ENCODE results near the gene ANGPTL2.
A peak's percentile ranks its signal among the peaks of the same experiment; 100 is the strongest.

ANGPTL2 gene

DNA sequence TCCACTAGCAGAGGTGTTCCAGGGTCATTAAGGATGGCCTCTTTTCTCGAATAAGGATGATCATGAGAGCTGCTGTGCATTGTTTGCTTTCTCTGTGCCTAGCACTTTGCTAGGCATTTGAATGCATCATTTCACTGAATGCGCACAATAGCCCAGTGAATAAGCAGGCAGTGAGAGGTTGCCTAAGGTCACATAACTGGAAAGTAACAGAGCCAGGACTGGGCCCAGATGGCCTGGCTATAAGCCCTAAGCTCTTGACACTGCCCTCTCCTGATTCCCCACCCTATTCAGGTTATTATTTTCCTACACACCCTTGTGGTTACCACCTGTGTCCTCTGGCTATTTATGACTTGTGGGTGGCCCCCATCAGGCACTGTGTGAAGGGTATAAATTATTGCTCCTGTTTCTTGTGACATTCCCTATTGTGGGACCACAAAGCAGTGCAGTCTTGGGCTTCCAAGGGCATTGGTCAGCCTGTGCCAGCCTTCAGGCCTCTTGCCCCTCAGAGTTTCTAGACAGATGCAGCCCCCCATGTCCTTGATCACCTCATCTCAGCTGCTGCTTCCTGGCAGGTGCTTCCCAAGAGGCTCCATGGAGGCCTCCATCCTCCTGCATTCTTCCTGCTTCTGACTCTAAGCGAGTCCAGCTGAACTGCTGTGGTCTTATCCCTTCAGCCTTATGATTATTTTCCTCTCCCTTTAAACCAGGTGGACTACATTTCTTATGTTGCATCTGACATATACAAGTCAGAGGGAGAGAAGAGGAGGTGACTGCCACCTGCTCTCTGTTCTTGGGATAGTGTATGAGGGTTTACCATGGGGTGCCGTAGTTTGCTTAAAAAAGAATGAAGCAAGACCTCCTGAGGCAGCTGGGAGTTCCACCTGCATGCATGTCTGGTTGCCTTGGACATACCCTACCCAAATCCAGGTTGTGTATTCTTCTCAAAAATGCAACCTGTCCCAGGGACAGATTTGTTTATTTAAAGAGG is 47.6 kb downstream of the ANGPTL2 start:
- DNase-seq, result no peak

DNA sequence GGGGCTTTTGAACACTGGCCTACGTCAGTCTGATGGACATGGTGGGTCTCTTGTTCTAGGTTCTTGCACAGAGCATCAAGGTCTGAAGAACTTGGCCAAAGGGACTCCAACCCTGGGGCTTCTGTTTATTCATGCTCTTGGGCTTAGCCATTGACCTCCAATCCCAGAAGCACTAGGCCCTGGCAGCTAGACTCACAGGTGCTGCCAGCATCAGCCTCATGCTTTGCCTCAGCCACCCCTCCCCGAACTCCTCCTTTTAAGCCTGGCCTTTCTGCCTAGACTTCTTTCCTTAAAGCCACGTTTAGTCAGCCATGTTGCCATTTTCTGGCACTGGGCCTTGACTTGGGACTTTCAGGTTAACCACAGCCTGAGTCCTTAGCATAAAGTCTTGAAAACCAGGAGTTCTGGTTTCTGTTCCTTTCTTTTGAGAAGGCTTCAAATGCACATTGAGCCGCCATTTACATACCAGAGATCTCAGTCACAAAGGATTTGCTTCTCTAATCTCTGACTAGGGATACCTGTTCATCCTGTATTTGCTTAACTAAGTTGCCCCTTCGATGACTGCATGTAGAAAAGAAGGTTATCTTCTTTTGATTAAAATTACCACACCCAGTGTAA is 54.7 kb downstream of the ANGPTL2 start:
- no peak for DNase-seq

DNA sequence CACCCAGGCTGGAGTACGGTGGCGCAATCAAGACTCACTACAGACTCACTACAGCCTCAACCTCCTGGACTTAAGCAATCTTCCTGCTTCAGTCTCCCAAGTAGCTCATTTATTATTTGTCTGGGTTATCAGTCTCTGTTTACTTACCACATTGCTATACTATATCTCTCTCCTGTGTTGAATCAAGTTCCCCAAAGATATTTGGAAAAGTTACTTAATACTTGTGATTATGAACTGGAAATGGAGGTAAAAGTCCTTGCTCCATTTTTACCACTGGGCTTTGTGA is 55.6 kb downstream of the ANGPTL2 start:
- no peak for DNase-seq

DNA sequence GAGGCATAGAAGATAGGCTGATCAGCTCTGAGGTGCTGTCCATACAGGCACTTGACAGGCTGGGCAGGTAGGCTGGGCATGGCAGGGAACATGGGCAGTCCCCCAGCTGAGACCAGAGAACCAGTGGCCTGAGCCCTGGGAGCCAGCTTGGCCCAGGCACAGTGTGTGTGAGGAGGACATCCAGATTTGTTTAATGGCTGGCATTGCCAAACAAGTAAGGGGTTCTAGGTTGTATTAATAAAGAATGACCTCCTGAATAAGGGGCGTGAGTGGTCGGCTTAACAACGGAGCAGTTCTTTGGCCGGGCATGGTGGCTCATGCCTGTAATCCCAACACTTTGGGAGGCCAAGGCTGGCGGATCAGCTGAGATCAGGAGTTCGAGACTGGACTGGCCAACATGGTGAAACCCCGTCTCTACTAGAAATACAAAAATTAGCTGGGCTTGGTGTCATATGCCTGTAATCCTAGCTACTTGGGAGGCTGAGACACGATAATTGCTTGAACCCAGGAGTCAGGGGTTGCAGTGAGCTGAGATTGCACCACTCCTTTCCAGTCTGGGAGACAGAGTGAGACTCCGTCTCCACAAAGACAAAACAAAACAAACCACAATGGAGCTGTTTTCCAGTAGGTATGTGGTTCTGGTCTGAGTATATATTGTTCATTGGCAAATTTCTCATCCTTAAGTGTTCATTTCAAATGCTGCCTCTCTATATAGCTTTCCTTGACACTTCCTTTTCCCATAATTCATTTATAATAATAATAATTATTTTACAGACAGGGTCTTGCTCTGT is 56.2 kb downstream of the ANGPTL2 start:
- DNase-seq, result no peak

DNA sequence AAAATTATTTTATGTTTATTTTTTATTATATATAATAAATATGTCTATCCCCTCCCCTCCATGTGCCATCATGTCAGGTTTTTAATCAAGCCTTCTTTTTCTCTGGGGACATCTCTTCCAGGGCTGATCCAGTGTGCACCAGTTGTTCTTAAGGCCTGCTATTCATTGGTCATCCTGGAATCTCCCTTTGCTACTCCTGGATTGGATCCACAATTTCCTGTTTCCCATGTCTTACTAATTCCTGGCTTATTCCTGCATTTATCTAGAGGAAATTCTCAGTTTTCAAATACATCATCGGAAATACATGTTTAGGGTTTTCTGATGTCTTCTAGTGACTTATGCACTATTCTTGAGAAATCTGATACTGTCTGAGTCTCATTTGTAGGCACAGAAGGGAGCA is 56.8 kb downstream of the ANGPTL2 start:
- DNase-seq, result no peak

DNA sequence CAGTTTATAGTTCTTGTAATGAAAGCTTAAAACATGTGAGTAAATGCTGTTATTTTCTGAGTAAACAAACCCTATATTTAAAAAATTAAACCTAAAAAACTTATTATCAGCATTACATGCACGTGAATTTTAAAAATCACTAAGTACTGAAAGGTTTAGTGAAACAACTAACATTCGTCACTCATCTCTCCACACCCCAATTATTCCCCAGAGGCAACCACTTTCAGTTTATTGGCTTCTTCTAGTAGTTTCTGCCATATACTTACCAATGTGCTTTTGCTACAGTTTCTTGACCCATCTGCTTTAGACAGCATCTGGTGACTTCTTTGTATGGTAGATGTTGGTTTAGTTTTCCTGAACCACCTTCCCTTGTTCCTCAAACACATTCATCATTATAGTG is 58.1 kb downstream of the ANGPTL2 start:
- DNase-seq, result no peak

DNA sequence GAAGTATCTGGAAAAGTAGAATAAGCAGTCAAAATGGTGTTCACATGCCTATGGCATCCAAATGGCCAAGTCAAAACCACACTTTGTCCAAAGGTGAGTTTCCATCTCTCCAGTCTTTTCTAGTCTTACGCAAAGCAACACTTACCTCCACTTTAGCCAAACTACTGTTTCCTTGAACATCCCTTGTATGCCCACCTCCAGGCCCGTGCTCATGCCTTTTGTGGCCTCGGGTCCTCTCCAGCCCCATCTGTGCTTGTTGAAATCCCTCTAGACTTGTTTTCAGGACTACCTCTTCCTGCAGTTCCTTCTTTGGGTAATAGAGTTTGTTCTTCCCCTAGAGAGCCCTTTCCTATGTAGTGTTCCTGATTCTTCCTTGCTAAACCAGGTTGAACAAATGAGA is 61.0 kb downstream of the ANGPTL2 start:
- DNase-seq, result no peak

DNA sequence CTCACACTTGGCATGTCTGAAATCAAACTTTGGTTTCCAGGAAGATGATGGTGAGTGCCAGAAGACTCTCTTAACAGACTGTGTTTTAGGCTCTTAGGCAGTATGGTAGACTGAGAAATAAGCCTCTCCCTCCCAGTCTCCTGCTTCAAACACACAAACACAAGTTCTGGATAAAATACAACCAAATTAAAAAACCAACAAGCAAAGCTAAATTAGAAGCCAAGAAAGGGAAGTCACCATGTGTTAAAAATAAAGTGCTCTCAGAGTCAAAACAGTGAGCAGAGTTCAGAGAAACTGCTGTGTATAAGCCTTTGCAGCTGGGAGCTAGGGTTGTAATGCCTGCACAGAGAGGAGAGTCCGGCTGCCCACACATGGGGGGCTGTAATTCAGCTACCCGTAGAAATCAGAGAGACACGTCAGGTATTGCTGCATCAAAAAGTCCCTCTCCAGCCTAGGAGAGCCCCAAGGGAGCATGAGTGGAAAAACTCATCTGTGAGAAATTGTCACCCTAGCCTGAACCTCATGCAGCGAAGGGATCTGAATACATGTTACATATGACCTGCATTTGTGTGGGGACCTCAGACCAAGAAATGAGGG is 62.6 kb downstream of the ANGPTL2 start:
- no peak for DNase-seq

DNA sequence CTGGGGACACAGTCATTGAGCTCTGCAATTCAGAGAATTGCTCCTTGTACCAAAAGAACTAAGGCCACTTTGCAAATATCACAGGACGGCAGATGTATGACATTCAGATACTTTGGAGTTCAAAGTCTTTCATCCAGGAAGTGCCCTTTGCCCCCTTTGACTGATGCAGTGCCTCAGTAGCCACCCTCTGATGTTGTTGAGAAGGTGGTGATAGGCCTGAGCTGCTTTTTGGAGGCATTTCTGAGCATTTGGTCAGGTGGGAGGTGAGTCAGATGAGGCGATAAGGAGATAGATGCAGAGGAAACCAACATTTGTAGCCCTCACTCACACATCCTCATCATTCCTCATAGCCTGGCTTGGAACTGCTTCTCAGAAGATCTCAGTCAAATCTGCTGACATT is 63.4 kb downstream of the ANGPTL2 start:
- DNase-seq, result no peak

DNA sequence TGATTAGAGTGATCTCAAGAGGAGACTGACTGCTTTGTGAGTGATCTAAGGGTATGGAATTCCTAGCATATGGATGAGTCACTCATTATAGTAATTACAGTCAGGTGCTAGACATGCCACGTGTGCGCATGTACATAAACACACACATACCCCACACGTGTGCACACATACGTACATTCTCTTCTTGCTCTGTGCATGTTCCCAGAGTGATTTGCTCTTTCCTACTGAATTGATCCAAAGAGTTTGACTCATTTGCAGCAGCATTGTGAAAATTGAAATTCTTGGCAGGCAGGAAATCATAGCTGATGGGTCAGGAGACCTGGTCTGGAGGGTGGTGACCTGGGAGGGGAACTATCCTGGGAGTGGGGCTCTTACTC is 63.8 kb downstream of the ANGPTL2 start:
- no peak for DNase-seq

DNA sequence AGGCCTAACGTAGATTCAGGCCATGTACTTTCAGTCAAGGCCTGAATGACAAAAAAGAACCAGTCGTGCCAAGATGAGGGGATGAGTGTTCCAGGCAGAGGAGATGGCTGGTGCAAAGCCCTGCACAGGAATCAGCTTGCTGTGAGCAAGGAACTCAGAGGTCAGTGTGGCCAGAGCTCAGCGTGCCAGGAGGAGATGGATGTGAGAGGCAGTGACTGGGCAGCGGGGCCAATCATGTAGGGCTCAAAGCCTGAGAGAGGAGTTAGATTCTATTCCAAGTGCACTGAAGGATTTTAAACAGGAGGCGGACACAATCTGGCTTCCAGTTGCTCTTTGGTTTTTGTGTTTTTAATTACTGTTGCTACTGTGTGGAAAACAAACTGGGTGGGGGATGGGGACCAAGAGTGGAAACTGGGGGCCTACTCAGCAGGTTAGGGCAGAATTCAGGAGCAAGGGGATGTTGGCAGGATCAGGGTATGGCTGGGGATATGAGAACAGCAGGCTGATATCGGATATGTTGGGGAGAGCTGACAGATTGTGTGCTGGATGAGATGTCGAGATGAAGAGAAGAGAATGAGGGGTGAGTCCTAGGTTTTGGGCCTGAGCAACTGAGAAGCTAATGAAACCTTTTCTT is 64.3 kb downstream of the ANGPTL2 start:
- no peak for DNase-seq

DNA sequence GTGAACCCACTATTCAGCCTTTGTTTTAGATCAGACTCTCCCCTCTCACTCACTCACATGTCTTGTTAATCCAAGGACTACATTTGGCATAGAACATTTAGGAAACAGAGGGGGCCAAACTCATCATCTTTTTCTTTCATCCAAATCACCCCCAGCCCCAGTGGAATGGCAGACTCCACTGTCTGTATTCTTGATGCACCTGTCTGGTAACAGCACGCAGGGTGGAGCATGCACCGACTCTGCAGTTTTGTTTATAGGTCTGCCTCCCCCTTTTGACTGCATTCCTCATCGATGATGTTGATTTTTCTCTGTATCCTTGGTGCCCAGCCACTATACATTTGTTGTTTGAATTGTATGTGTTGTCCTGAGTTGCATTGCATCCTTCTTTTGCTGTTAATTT is 66.0 kb downstream of the ANGPTL2 start:
- no peak for DNase-seq

DNA sequence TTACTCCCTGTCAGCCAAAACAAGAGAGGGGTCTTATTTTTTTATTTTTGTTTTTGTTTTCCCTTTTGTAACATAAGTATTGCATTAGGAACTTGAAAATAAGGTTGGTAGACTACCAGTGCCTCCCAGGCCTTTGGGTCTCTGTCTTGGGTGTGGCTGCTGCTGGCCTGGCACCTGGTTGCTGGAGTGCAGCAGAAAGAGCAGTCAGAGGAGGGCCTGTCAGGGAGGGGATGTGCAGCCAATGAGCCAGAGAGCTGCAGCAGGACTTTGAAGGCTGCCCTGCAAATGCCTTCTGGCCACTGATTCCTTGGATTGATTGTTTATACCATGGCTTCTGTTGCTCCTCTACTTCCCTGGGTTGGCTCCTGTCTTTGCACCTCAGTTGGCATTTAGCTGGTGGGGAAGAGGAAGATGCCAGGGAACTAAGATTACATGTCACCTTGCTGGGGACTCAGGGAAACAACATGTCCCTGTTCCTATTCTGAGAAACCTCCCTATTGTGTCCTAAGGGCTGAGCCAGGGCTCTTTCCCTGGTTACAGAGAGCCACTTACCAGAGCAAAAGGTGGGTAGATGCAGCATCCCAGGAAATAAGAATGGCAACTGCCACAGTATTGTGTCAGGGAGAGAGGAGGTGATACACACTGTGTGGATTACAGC is 66.6 kb downstream of the ANGPTL2 start:
- DNase-seq, result no peak

DNA sequence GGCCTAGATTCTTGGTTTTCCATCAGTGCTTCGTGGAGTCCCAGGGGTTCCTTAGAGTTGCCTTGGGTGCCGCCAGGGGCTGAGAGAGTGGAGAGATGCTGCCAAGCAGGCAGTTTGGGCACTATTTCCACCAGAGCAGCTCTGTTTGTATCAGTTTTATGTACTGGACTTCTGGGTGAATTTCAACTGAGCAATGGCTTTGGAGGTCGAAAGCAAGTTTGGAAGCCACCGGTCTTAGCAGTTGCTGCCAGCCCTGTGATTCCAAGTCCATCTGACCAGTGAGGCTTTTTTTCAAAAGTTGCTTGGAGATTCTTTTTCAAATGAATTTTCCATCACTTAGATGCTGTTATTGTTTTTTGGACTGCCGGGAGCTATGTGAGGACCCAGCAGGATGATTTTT is 68.5 kb downstream of the ANGPTL2 start:
- DNase-seq, result no peak

DNA sequence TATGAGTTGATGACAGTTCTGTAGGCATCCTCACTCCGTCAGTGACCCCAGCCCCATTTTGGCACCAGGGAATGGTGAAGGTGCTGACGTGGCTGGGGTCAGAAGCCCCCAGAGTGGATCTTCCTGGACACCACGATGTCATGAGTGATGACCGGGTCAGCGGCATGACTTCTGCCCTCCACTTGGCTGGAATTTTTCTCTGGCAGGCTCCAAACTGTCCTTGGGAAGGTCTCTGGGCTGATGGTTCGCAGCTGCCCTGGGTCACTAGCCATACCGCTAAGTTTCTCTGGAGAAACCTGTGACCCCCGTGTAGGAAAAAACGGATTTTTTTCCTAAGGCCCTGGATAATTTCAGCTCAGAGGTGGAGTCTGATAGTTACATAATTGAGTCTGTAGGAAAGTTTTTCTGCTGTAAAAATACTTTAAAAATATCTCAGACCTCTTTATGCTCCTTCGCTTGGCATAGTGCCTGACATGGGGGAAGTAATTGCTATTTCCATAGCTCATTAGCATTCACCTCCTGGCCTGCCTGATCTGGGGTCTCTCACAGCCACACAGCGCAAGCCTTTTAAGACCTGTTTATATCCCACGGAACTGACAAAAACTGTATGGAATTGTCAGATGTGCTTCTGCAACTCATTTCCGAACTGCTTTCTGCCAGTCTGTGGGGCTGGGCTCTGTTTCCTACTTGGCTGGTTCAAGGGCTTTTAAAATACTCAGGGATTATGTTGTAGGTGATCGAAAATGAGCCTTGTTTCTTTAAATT is 69.2 kb downstream of the ANGPTL2 start:
- no peak for DNase-seq

DNA sequence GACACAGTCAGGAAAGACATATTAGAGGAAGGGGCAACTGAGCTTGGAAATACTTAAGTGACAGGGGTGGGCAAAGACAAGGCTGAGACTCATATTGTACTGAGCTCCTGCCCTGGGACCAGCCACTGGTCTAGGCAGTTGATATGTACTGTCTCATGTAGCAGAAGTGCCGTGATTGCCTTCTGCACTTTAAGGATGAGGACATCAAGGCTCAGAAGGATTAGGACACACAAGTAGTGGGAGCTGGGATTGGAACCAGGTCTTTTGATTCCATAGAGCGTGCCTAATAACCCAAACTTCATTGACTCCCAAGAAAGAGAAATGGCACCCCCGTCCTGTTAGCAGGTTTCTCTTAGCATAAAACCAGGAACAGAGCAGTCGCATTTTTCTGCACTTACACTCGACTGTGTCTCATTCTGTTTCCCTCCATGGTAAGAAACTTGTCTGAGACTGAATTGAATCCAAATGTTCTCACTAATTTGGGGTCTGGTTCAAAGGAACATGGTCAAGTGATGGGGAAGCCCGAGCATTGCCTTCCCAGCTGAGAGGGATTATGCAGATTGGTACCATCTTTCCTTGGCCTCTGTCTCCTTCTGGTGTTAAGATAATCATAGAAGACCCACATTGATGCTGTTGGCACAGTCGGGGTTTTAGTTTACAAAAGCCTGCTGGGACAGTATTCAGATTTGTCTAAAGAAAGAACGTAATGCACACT is 70.4 kb downstream of the ANGPTL2 start:
- DNase-seq, result no peak

DNA sequence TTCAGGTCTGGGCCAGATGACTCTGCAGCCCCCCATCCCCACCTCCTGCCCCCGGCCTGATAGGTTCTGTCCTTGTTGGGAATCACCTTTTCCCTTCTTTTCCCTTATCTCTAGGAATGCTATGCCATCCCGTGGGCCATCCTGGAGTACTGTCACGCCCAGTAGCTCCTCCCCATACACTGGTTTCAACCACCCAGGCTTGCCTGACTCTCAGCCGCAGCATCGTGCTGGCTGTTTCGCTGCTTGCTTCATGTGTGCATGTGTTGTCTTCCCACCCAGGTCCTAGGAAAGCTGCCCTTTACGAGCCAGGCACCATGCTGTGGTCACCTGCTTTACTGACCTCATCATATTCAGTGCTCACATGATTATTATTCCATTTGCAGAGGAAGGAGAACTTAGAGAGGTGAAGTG is 71.8 kb downstream of the ANGPTL2 start:
- no peak for DNase-seq

DNA sequence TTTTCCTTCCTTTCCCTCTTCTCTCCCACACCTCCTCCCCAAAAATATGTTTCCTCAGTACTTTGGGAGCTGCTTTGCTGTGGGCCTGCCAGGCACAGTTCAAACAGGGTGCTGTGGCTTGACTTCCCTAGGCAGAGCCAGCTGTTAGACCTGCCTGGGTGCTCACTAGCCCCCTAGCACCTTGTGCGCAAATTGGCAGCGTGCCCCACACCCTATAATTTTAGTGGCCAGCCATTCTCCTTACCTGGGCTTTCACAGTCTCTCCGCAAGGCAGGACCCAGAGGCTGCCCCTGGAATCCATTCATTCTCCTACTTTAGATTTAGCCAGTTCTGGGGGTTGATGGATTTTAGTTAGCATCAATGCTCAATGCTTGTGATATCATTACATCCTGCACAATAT is 72.3 kb downstream of the ANGPTL2 start:
- DNase-seq, result no peak

DNA sequence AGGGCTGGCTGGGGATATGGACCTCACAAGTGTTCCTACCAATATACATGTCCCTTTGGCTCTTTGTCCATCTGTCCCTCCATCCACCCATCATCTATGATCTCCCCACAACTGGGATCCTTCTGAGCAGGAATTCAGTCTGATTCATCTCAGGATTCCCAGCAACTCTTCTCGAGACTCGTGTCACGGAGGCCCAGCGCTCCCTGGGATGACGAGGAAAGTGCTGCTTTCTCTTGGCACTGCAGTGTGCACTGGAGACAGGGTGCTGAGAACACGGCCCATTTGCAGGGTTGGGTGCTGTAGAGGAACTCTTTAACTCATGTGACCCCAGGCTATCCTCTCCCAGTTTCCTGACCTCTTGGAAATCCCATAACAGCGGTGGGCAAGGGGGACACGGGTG is 72.9 kb downstream of the ANGPTL2 start:
- no peak for DNase-seq

DNA sequence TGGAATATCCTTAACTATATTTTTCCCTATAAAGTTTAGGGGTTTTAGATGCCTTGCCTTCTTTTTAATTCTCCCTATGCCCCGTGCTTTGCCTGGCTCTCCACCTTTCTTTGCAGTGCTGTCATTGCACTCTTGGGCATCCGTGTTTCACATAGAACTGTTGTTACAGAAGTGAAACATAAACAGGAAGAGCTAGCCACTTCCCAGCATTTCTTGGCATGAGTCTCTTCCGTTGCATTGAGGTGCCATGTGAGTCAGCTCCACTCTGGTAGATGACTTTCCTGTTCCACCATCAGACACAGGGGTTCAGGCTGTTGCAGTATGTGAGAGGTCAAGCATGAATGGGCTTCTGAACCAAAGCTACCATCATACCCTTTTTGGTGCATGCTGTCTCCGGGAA is 73.4 kb downstream of the ANGPTL2 start:
- DNase-seq, result peak; percentile 49

DNA sequence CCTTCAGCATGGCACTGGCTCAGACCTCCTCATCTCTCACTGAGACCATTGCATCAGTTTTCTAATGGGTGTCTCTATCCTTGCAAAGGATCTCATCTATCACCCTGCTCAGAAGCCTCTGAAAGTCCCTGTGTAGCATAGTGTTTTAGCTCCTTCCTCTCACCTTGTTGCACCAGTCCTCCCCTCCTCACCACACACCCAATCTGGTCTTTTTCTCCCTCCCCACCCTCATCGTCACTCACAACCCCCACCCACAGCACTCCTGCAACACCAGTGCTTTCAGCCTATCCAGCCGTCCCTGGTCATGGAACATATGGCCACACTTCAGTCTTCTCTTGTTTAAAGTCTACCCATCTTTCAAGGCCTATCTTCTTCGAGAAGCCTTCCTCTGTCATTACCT is 74.5 kb downstream of the ANGPTL2 start:
- DNase-seq, result no peak
